Measurements from ENCODE around the gene C14orf180. TPM values are rescaled to one million over a fixed set of nuclear protein-coding genes. Genes with fewer than 3 reads are reported as not detected.

C14orf180 gene
- not detected in 2 replicates for total RNA-seq (ENCODE audit: low replicate concordance)

GRCh38 chr14:104579507-104579906 lies at the start of gene C14orf180:
C14orf180 (plus strand) TSS chr14:104579764; CDS start chr14:104586431, 6,667 bp downstream.
- no peak for TF ChIP-seq CTCF (IDR thresholded peaks at IDR 0.05; ENCODE audit: insufficient read depth, low read length)
- no peak for DNase-seq (ENCODE audit: low read depth)
- H3K4me3 ChIP-seq (ENCODE audit: low read depth, low read length): no peak within 1 kb of the TSS

GRCh38 chr14:104530646-104531045 lies 48.9 kb upstream of the C14orf180 start:
- TF ChIP-seq CTCF (IDR thresholded peaks at IDR 0.05; ENCODE audit: insufficient read depth, low read length): no peak
- no peak for DNase-seq (ENCODE audit: low read depth)
- no peak overlapping the region for H3K4me3 ChIP-seq (ENCODE audit: low read depth, low read length)

- TF ChIP-seq CTCF (IDR thresholded peaks at IDR 0.05; ENCODE audit: insufficient read depth, low read length): no peak
These were observed 48.0 kb upstream of the C14orf180 start for GRCh38 chr14:104531421-104532190.

GRCh38 chr14:104532191-104532555 lies 47.4 kb upstream of the C14orf180 start:
- H3K4me3 ChIP-seq (ENCODE audit: low read depth, low read length): no peak overlapping the region
- DNase-seq (ENCODE audit: low read depth): no peak
- no peak for TF ChIP-seq CTCF (IDR thresholded peaks at IDR 0.05; ENCODE audit: insufficient read depth, low read length)

More at GRCh38 chr14:104531421-104532190, 48.0 kb upstream of the C14orf180 start:
- DNase-seq (ENCODE audit: low read depth): no peak
- H3K4me3 ChIP-seq (ENCODE audit: low read depth, low read length): no peak overlapping the region

- no peak for DNase-seq (ENCODE audit: low read depth)
- no peak for TF ChIP-seq CTCF (IDR thresholded peaks at IDR 0.05; ENCODE audit: insufficient read depth, low read length)
- no peak overlapping the region for H3K4me3 ChIP-seq (ENCODE audit: low read depth, low read length)
These were observed 45.5 kb upstream of the C14orf180 start for GRCh38 chr14:104534036-104534435.

- TF ChIP-seq CTCF (IDR thresholded peaks at IDR 0.05; ENCODE audit: insufficient read depth, low read length): no peak
- DNase-seq (ENCODE audit: low read depth): peak; percentile 5
- H3K4me3 ChIP-seq (ENCODE audit: low read depth, low read length): no peak overlapping the region
These were observed 42.5 kb upstream of the C14orf180 start for GRCh38 chr14:104536942-104537612.
